ENCODE data around the gene ETFA. TPM values are rescaled to one million over a fixed set of nuclear protein-coding genes. Genes with fewer than 3 reads are reported as not detected.

ETFA gene
- total RNA-seq, result 100 to 1,000 TPM; 102 to 132 TPM

GRCh38 chr15:76311100-76311953, at the start of gene ETFA:
Gene ETFA, minus strand, starts transcription at chr15:76311469. Its CDS starts 81 bp downstream, at chr15:76311388.

GRCh38 chr15:76336254-76337058, 25.2 kb upstream of the ETFA start, which contains the start of gene ISL2:
Gene ISL2, plus strand, starts transcription at chr15:76336773. Its CDS starts 111 bp downstream, at chr15:76336884.

Other genes with a start within 250 kb of the ETFA start
- gene ISL2, start 25.3 kb upstream of the ETFA start, total RNA-seq, result not detected

Measured in melanocyte of skin (primary cell).